HepG2 (cell line): Measurements from ENCODE around the gene LCP2. TPM values are rescaled to one million over a fixed set of nuclear protein-coding genes. Genes with fewer than 3 reads are reported as not detected.

ENCODE experiments used
- ATAC-seq: fragments of 200-7000 bp; cut with Tn5 transposase; 3 replicates; pipeline ENCODE4 v1.9.1; 2020; ENCODE audit warnings: mild to moderate bottlenecking, moderate library complexity
- BruUV-seq: library from RNA; stranded (reverse); fragments of 400-500 nt; replicated peaks from 2 replicates; lab custom pipeline; 2021; lab: Mats Ljungman, UMichigan
- CTCF ChIA-PET: fragments of 300-600 bp; formaldehyde crosslinking; extraction: SDS; loops from one replicate; lab custom pipeline; 2021; ENCODE audit warnings: low total read pairs, inconsistent platforms, low intra/inter-chr PET ratio; lab: Yijun Ruan, JAX
- POLR2A ChIA-PET: fragments of 350-600 bp; sonication (Branson Sonifier 250); formaldehyde crosslinking; loops from one replicate; lab custom pipeline; 2020; ENCODE audit warnings: antibody characterized with exemption, inconsistent platforms; lab: Yijun Ruan, JAX
- DNase-seq: peaks from one replicate; pipeline ENCODE4 v3.0.0-alpha.2; 2015; ENCODE audit warnings: low spot score
- FAIRE-seq: peaks from 3 replicates; lab custom pipeline; 2011; peaks lifted over from hg19 to GRCh38; lab: Jason Lieb, UNC
- H2AFZ ChIP-seq: one replicate; pipeline ENCODE4 v1.6.1; 2011; ENCODE audit warnings: low read length, inconsistent platforms
- H3K27ac ChIP-seq: fragments of 300-600 bp; 3 replicates; pipeline ENCODE4 v1.8.0; 2011; ENCODE audit warnings: mixed run types, mild to moderate bottlenecking, mixed read lengths, low read length, inconsistent platforms; ENCODE audit not compliant: insufficient read depth; ENCODE audit errors: extremely low read length
- H3K27me3 ChIP-seq, 2 experiments: fragments of 200-600 bp in 1 of 2; 2 replicates in 1 of 2; 3 replicates in 1 of 2; pipeline versions ENCODE4 v1.6.0 to v1.8.0; 2011; ENCODE audit warnings: low read length in 2 of 2, mild to moderate bottlenecking in 2 of 2, moderate library complexity in 2 of 2, inconsistent platforms in 1 of 2; ENCODE audit not compliant: insufficient read depth in 2 of 2, control insufficient read depth in 1 of 2
- H3K36me3 ChIP-seq, 2 experiments: fragments of 200-600 bp in 1 of 2; replicated peaks in 1 of 2; 2 replicates in 1 of 2; 3 replicates in 1 of 2; pipeline versions ENCODE4 v1.5.1 to v1.8.0; 2011; ENCODE audit warnings: low read length in 2 of 2, inconsistent platforms in 1 of 2; ENCODE audit not compliant: insufficient read depth in 2 of 2, control insufficient read depth in 1 of 2
- H3K4me1 ChIP-seq: 2 replicates; pipeline ENCODE4 v1.5.1; 2012; ENCODE audit warnings: low read length, inconsistent platforms; ENCODE audit not compliant: insufficient read depth
- H3K4me2 ChIP-seq: 2 replicates; pipeline ENCODE4 v1.6.0; 2011; ENCODE audit warnings: low read depth, low read length, inconsistent platforms
- H3K4me3 ChIP-seq, 3 experiments: fragments of 200-600 bp in 1 of 3; sonication (generic), shearing (Covaris generic) in 1 of 3; replicated peaks in 1 of 3; 2 replicates each; pipeline ENCODE4 v1.5.1; 2011 to 2016; ENCODE audit warnings: low read length in 3 of 3, inconsistent platforms in 2 of 3, low read depth in 2 of 3, mild to moderate bottlenecking in 2 of 3, control low read depth in 1 of 3, mixed read lengths in 1 of 3; ENCODE audit not compliant: insufficient read depth in 1 of 3
- H3K79me2 ChIP-seq: one replicate; pipeline ENCODE4 v1.6.1; 2011; ENCODE audit warnings: low read length, inconsistent platforms; ENCODE audit not compliant: insufficient read depth
- H3K9ac ChIP-seq: 2 replicates; pipeline ENCODE4 v1.6.0; 2011; ENCODE audit warnings: mild to moderate bottlenecking, low read depth, low read length, inconsistent platforms; ENCODE audit not compliant: insufficient read depth
- H3K9me3 ChIP-seq: 2 replicates; pipeline ENCODE4 v1.5.1; 2012; ENCODE audit warnings: mild to moderate bottlenecking, low read length
- H4K20me1 ChIP-seq: 2 replicates; pipeline ENCODE4 v1.6.0; 2011; ENCODE audit warnings: inconsistent platforms, mild to moderate bottlenecking, low read length, moderate library complexity; ENCODE audit not compliant: insufficient read depth
- SNAPC2 ChIP-seq: sonication (generic); formaldehyde crosslinking; IDR thresholded peaks from 2 replicates; pipeline ENCODE4 v1.8.1; 2022; ENCODE audit warnings: mild to moderate bottlenecking, missing genetic modification reagents
- ZNF10 ChIP-seq: sonication (generic); formaldehyde crosslinking; IDR thresholded peaks from 2 replicates; pipeline ENCODE4 v1.4.0; 2020; ENCODE audit warnings: mild to moderate bottlenecking, low read depth, missing genetic modification reagents, borderline replicate concordance
- ZNF136 ChIP-seq: sonication (generic); formaldehyde crosslinking; IDR thresholded peaks from 2 replicates; pipeline ENCODE4 v1.8.1; 2022; ENCODE audit warnings: low read depth, mild to moderate bottlenecking, moderate library complexity, missing genetic modification reagents
- ZNF142 ChIP-seq: sonication (generic); formaldehyde crosslinking; IDR thresholded peaks from 2 replicates; pipeline ENCODE4 v1.4.0; 2020; ENCODE audit warnings: missing genetic modification reagents
- ZNF253 ChIP-seq: sonication (generic); formaldehyde crosslinking; IDR thresholded peaks from 2 replicates; pipeline ENCODE4 v1.8.0; 2022; ENCODE audit warnings: mild to moderate bottlenecking, missing genetic modification reagents, borderline replicate concordance
- ZNF446 ChIP-seq: sonication (generic); formaldehyde crosslinking; IDR thresholded peaks from 2 replicates; pipeline ENCODE4 v1.5.0; 2020; ENCODE audit warnings: mild to moderate bottlenecking, missing genetic modification reagents
- ZNF788 ChIP-seq: sonication (generic); formaldehyde crosslinking; IDR thresholded peaks from 2 replicates; pipeline ENCODE4 v1.5.0; 2020; ENCODE audit warnings: mild to moderate bottlenecking, missing genetic modification reagents, borderline replicate concordance
- WGBS: methylation state at CpG from one replicate; pipeline ENCODE4 v1.1.6; 2017; ENCODE audit warnings: low lambda C conversion rate; 5-methylcytosine and 5-hydroxymethylcytosine counted together
- in situ Hi-C: cut with HindIII; loops from 2 replicates; pipeline ENCODE4 v1.10.0; 2017; ENCODE audit warnings: low pct_unique_long_range_greater_than_20kb; ENCODE audit not compliant: extremely low pct_ligation_motif_present
- intact Hi-C: fragments of 100-400 bp; cut with micrococcal nuclease; formaldehyde crosslinking; loops from one replicate; pipeline ENCODE4 v1.10.0; 2022; ENCODE audit not compliant: unreplicated experiment
- polyA plus RNA-seq, 8 experiments: library from polyadenylated mRNA; depleted of rRNA in 3 of 8; stranded (reverse) in 7 of 8; unstranded in 1 of 8; fragments of >200 nt; fragmentation: Illumina TruSeq in 4 of 8; extraction: Trizol in 4 of 8; gene quantifications; 2 replicates each; pipeline versions ENCODE4 v1.2.1 to v1.2.3, GENCODE V29; 2011 to 2016; ENCODE audit warnings: low read depth in 4 of 8, missing spikeins in 1 of 8, mixed read lengths in 1 of 8; ENCODE audit not compliant: insufficient read depth in 1 of 8
- total RNA-seq, 5 experiments: library from RNA; depleted of rRNA; stranded (reverse); fragments of >200 nt; fragmentation: Illumina TruSeq; extraction: Trizol; gene quantifications; 2 replicates each; pipeline ENCODE4 v1.2.3, GENCODE V29; 2016; ENCODE audit warnings: low read depth in 1 of 5

LCP2 gene
- total and polyA plus RNA-seq, 2 of the 13 experiments (the other 11 are each of a cell fraction or from before 2014, with no cell fraction given), result not detected

GRCh38 chr5:170268153-170268689 lies 29.4 kb downstream of the LCP2 start:
- no peak for TF ChIP-seq ZNF446
- no peak for TF ChIP-seq ZNF788 (CRISPR knock-in tag)
- no peak for TF ChIP-seq ZNF253 (CRISPR knock-in tag)
- TF ChIP-seq SNAPC2, result no peak
- no peak for TF ChIP-seq ZNF10 (CRISPR knock-in tag)
- no peak for TF ChIP-seq ZNF142
- TF ChIP-seq ZNF136 (CRISPR knock-in tag), result no peak
- H3K4me1 ChIP-seq, result no peaks in the 10 kb centered on the region
- H3K4me2 ChIP-seq, result no peak overlapping the region
- in situ Hi-C loops, result loop anchor here (10.0 kb wide), 1 partner anchor 137 kb away; no protein-coding TSS in a partner anchor
- no peak overlapping the region for H3K4me3 ChIP-seq
- H4K20me1 ChIP-seq, result no peaks in the 10 kb centered on the region
- no peaks in the 10 kb centered on the region for H3K36me3 ChIP-seq
- peaks cover 1 to 15% of the 10 kb centered on the region in 2 experiments; a peak in 2 of 5 replicates for H3K27me3 ChIP-seq
- no peaks in the 10 kb centered on the region for H3K9me3 ChIP-seq
- ChIA-PET CTCF (no interaction called here), POLR2A (no interaction called here)
- ATAC-seq (no peak), DNase-seq (no peak), FAIRE-seq (no peak)
- no peak overlapping the region for H3K9ac ChIP-seq
- WGBS, result 23% methylated on average over 13 of the region's 15 CpGs
- no peaks in the 10 kb centered on the region for H3K79me2 ChIP-seq
- intact Hi-C loops, result loop anchor here (2.0 to 5.0 kb wide), 2 partner anchors 153 to 354 kb away; no protein-coding TSS in a partner anchor
- no TSS peak for BruUV-seq
- H3K27ac ChIP-seq, result no peak overlapping the region
- no peak overlapping the region for H2AFZ ChIP-seq
